K562 (cell line): ENCODE measurements around the gene RFNG.

Experiments
- NR2F6 ChIP-seq: fragments of 450-650 bp; formaldehyde crosslinking; IDR thresholded peaks from 2 replicates; pipeline ENCODE4 v1.4.0; 2020; ENCODE audit warnings: mild to moderate bottlenecking
- PATZ1 ChIP-seq: fragments of 250-450 bp; sonication (Bioruptor Pico); IDR thresholded peaks from 2 replicates; pipeline ENCODE4 v1.5.0; 2020; ENCODE audit warnings: mild to moderate bottlenecking, borderline replicate concordance
- RCOR1 ChIP-seq, 2 experiments: IDR thresholded peaks; 2 replicates each; pipeline ENCODE4 v1.6.1; 2012; ENCODE audit warnings: low read depth in 2 of 2, low read length in 2 of 2, borderline replicate concordance in 1 of 2, improper control_type of control experiment in 1 of 2

DNA sequence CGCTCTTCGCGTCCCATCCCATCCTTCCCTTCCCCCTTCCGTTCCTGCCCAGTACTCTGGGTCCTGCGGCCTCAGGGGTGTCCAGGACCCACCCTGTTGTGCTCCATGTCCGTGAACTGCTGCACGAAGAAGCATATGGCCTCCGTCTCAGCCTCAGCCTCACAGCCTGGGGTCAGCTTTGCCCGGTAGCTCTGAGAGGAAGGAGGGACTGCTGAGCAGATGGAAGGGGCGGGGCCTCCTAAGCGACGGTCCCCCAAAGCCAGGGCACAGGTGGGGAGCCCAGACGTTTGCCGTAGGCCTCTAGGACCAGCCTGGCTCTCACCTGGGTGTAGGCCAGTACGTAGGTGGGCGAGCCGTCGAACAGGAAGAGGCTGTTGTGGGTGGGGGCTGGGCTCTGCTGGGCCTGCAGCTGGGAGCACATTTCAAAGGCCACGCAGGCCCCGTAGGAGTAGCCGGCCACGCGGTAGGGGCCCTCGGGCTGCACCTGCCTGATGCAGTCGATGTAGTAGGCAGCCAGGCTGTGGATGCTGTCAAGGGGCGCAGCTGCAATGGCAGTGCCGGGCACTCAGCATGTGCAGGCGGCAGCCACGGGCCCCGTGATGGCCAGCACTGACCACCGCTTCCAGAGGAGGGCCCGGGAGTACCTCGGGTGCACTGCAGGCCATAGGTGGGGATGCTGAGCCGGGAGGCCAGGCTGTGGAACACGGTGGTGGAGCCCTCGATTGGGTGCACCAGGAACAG lies 28.6 kb upstream of the RFNG start:
- TF ChIP-seq PATZ1 (no peak), NR2F6 (CRISPR knock-in tag) (no peak), RCOR1 (IDR thresholded peaks at IDR 0.05; ENCODE audit: borderline replicate concordance in 1 of 2, low read depth in 2 of 2, low read length in 2 of 2) (no peak)
